SK-N-MC (cell line): Measurements from ENCODE around the gene MCC.

Experiments
- EZH2 ChIP-seq: fragments of 200-600 bp; sonication (generic); IDR thresholded peaks from one replicate; pipeline ENCODE4 v1.6.1; 2017; ENCODE audit warnings: antibody characterized with exemption
- FOXP2 ChIP-seq: optimal IDR thresholded peaks from 2 replicates; pipeline ENCODE3; 2011; ENCODE audit warnings: mild to moderate bottlenecking, moderate library complexity; ENCODE audit not compliant: insufficient read depth; ENCODE audit errors: extremely low read length, control extremely low read depth
- POLR2AphosphoS5 ChIP-seq: IDR thresholded peaks from 2 replicates; pipeline ENCODE4 v1.6.1; 2012; ENCODE audit warnings: mild to moderate bottlenecking, low read depth, low read length, borderline replicate concordance

- TF ChIP-seq POLR2AphosphoS5 (no peak), EZH2 (no peak), FOXP2 (no peak)
Observed at GRCh38 chr5:113147101-113147508, 341.1 kb downstream of the MCC start.
